Epithelial cell of esophagus (primary cell): ENCODE results near the gene KLHL33.
A peak's percentile ranks its signal among the peaks of the same experiment; 100 is the strongest.

Experiments used
- DNase-seq: peaks from one replicate; pipeline ENCODE4 v3.0.0; 2010; ENCODE audit warnings: low read depth
- H3K4me3 ChIP-seq: 2 replicates; pipeline ENCODE4 v1.5.1; 2011; ENCODE audit warnings: mild to moderate bottlenecking, low read length, control low read depth
- CTCF ChIP-seq: IDR thresholded peaks from 2 replicates; pipeline ENCODE4 v1.5.1; 2011; ENCODE audit warnings: low read depth, mild to moderate bottlenecking, low read length, control low read depth, inconsistent platforms; ENCODE audit not compliant: insufficient read depth; ENCODE audit errors: missing control alignments

The KLHL33 gene

DNA sequence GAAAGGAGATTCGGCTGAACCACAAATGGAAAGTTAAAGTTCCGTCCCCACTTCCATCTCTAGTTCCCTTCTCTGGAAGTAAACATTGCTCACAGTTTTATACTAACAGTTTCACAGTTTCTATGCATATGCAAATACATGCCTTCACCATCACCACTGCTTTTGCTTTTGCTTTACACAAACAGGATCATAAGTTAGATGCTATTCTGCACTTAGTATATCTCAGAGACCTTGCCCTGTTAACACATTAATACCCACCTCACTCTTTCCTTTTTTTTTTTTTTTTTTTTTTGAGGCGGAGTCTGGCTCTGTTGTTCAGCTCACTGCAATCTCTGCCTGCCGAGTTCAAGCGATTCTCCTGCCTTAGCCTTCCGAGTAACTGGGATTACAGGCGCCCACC, 23.6 kb downstream of the KLHL33 start:
- no peak for TF ChIP-seq CTCF
- peak overlapping the region; percentile 86 for H3K4me3 ChIP-seq
- DNase-seq: no peak

DNA sequence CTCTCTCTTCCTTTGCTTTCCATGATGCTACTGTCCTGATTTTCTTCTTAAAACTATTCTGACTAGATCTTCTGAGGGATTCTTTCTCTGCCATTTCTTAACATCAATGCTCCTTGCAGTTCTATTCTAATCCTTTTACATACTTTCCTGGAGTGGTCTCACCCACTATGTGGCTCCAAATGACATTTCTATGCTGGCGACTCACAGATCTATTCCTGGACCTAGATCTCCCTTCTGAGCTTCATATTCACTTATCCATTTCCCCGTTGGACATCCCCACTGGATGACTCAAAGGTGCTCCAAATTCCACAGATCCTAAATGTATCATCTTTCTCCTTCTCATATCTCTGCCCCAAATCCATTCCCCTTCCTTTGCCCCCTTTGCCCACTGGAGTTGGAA, 26.7 kb downstream of the KLHL33 start:
- DNase-seq: no peak
- no peak for TF ChIP-seq CTCF
- H3K4me3 ChIP-seq: no peak overlapping the region

DNA sequence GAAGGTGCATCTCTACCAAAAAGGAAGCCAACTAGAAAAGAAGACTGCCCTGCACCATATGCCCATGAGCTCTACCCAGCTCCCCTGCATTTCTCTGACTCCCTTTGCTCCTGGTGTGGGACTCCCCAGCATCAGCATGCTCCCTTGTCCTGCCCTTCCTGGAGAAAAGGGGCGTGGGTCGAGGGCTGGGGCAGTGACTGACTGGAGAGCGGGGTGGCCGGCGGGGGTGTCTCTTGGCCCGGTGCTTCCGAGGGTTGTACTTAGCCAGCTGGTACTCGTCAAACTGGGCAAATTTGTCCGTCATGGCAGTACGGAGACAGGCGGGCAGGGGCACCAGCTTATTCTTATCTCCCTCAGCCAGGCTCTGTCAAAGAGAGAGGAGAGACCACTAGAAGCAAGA, 32.4 kb downstream of the KLHL33 start:
- H3K4me3 ChIP-seq: no peak overlapping the region
- DNase-seq: no peak
- TF ChIP-seq CTCF: no peak

GRCh38 chr14:20400965-20401593, 34.9 kb downstream of the KLHL33 start:
- DNase-seq: peak; percentile 95
- no peak overlapping the region for H3K4me3 ChIP-seq
- TF ChIP-seq CTCF: no peak

GRCh38 chr14:20400589-20400964, 35.4 kb downstream of the KLHL33 start:
- H3K4me3 ChIP-seq: no peak overlapping the region
- no peak for TF ChIP-seq CTCF
- peak; percentile 26 for DNase-seq

DNA sequence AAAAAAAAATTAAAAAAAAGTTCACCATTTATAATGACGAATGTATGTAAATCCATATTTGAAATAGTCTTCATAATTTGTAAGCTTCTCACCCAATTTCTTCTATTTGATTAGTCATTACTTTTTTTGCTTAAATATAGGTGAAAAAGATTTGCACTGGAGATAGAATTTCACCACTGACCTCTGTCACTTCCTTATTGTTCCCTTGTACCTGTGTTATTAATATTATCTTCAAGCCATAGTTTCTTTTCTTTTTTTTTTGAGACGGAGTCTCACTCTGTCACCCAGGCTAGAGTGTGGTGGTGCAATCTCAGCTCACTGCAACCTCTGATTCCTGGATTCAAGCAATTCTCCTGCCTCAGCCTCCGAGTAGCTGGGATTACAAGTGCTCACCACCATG, 38.5 kb downstream of the KLHL33 start:
- no peak for TF ChIP-seq CTCF
- DNase-seq: no peak
- no peak overlapping the region for H3K4me3 ChIP-seq

GRCh38 chr14:20391505-20391904, 44.5 kb downstream of the KLHL33 start:
- TF ChIP-seq CTCF: no peak
- H3K4me3 ChIP-seq: no peak overlapping the region
- DNase-seq: no peak
